A673 (cell line): ENCODE results near the gene ADAM12. TPM values are rescaled to one million over a fixed set of nuclear protein-coding genes. Genes with fewer than 3 reads are reported as not detected.

Experiments
- BruUV-seq: library from RNA; stranded (reverse); fragments of 400-500 nt; replicated peaks from 2 replicates; lab custom pipeline; 2021; lab: Mats Ljungman, UMichigan
- CTCF ChIA-PET: fragments of 300-600 bp; sonication (Branson Sonifier 250); formaldehyde crosslinking; loops from one replicate; lab custom pipeline; 2022; ENCODE audit warnings: antibody characterized with exemption; lab: Charles Lee
- POLR2A ChIA-PET: fragments of 300-600 bp; sonication (Branson Sonifier 250); formaldehyde crosslinking; loops from one replicate; lab custom pipeline; 2022; ENCODE audit warnings: antibody characterized with exemption; ENCODE audit not compliant: low non-redundant PET; lab: Charles Lee
- DNase-seq: peaks from one replicate; pipeline ENCODE4 v3.0.0-alpha.2; 2015; ENCODE audit warnings: low spot score
- H3K27ac ChIP-seq: fragments of 200-600 bp; sonication (generic); 2 replicates; pipeline ENCODE4 v1.5.1; 2016; ENCODE audit warnings: mixed run types, low read depth, mild to moderate bottlenecking, mixed read lengths, antibody characterized with exemption, low read length; ENCODE audit not compliant: poor library complexity, severe bottlenecking
- H3K27me3 ChIP-seq: fragments of 200-600 bp; sonication (generic); replicated peaks from 2 replicates; pipeline ENCODE4 v1.6.1; 2017; ENCODE audit warnings: mixed run types, low read depth, mild to moderate bottlenecking, mixed read lengths, antibody characterized with exemption, low read length; ENCODE audit not compliant: insufficient read depth, poor library complexity
- H3K36me3 ChIP-seq: fragments of 200-600 bp; sonication (generic); 2 replicates; pipeline ENCODE4 v1.6.1; 2016; ENCODE audit warnings: mixed run types, mild to moderate bottlenecking, mixed read lengths, antibody characterized with exemption, low read length; ENCODE audit not compliant: insufficient read depth, poor library complexity, severe bottlenecking
- H3K4me1 ChIP-seq: fragments of 200-600 bp; sonication (generic); 2 replicates; pipeline ENCODE4 v1.6.1; 2017; ENCODE audit warnings: mixed run types, mild to moderate bottlenecking, mixed read lengths, antibody characterized with exemption, low read length; ENCODE audit not compliant: insufficient read depth, poor library complexity, severe bottlenecking
- H3K4me3 ChIP-seq: fragments of 200-600 bp; sonication (generic); 2 replicates; pipeline ENCODE4 v1.5.1; 2016; ENCODE audit warnings: low read depth, mixed run types, mild to moderate bottlenecking, mixed read lengths, low read length; ENCODE audit not compliant: poor library complexity, severe bottlenecking
- H3K9me3 ChIP-seq: fragments of 200-600 bp; sonication (generic); 2 replicates; pipeline ENCODE4 v1.6.1; 2016; ENCODE audit warnings: mixed run types, low read depth, mild to moderate bottlenecking, mixed read lengths, antibody characterized with exemption, low read length; ENCODE audit not compliant: poor library complexity, severe bottlenecking
- CTCF ChIP-seq: fragments of 300-800, 200-600 bp; sonication (generic); conservative IDR thresholded peaks from 2 replicates; pipeline ENCODE4 v1.5.1; 2017; ENCODE audit warnings: low read depth, mild to moderate bottlenecking, antibody characterized with exemption, low read length, moderate library complexity, mixed read lengths
- EZH2 ChIP-seq: fragments of 200-600 bp; sonication (generic); IDR thresholded peaks from 2 replicates; pipeline ENCODE4 v1.6.1; 2017; ENCODE audit warnings: borderline replicate concordance, low read depth, mild to moderate bottlenecking, mixed read lengths, antibody characterized with exemption, low read length; ENCODE audit not compliant: poor library complexity, severe bottlenecking
- intact Hi-C: fragments of 100-400 bp; cut with micrococcal nuclease; formaldehyde crosslinking; loops from one replicate; pipeline ENCODE4 v1.10.0; 2022; ENCODE audit not compliant: unreplicated experiment
- total RNA-seq: library from RNA; stranded (reverse); gene quantifications from 2 replicates; pipeline ENCODE4 v1.2.3, GENCODE V29; 2021

The ADAM12 gene
- total RNA-seq, 1 experiment from 2014 or later = 0.17 TPM

GRCh38 chr10:126006264-126006663, 382.0 kb downstream of the ADAM12 start:
- intact Hi-C loops = no loop called here
- BruUV-seq = no TSS peak
- no peaks in the 10 kb centered on the region for H3K4me1 ChIP-seq
- no peaks in the 10 kb centered on the region for H3K27me3 ChIP-seq
- DNase-seq = no peak
- no peak overlapping the region for H3K27ac ChIP-seq
- TF ChIP-seq CTCF = no peak
- TF ChIP-seq EZH2 = no peak
- H3K9me3 ChIP-seq = no peaks in the 10 kb centered on the region
- ChIA-PET POLR2A (no interaction called here), CTCF (no interaction called here)
- no peaks in the 10 kb centered on the region for H3K36me3 ChIP-seq
- no peak overlapping the region for H3K4me3 ChIP-seq

- intact Hi-C loops = no loop called here
- ChIA-PET POLR2A (no interaction called here), CTCF (no interaction called here)
- H3K4me3 ChIP-seq = no peak overlapping the region
- no peaks in the 10 kb centered on the region for H3K4me1 ChIP-seq
- DNase-seq = no peak
- no peaks in the 10 kb centered on the region for H3K27me3 ChIP-seq
- no peaks in the 10 kb centered on the region for H3K9me3 ChIP-seq
- H3K36me3 ChIP-seq = no peaks in the 10 kb centered on the region
- BruUV-seq = no TSS peak
- H3K27ac ChIP-seq = no peak overlapping the region
- TF ChIP-seq EZH2 = no peak
- TF ChIP-seq CTCF = no peak
Observed at GRCh38 chr10:126004752-126005151, 383.5 kb downstream of the ADAM12 start.

GRCh38 chr10:126001576-126001975, 386.7 kb downstream of the ADAM12 start:
- Histone ChIP-seq H3K27me3 (no peaks in the 10 kb centered on the region), H3K9me3 (no peaks in the 10 kb centered on the region), H3K27ac (no peak overlapping the region), H3K36me3 (no peaks in the 10 kb centered on the region), H3K4me3 (no peak overlapping the region), H3K4me1 (no peaks in the 10 kb centered on the region)
- intact Hi-C loops = no loop called here
- no peak for TF ChIP-seq EZH2
- no peak for DNase-seq
- BruUV-seq = no TSS peak
- ChIA-PET POLR2A (no interaction called here), CTCF (interaction anchor here (0.6 kb wide), 1 partner anchor 87 kb away, joined by 4 read pairs; no protein-coding TSS in a partner anchor)

- CTCF ChIA-PET = interaction anchor here (0.6 kb wide), 1 partner anchor 478 kb away, joined by 3 read pairs; no protein-coding TSS in a partner anchor
- Histone ChIP-seq H3K36me3 (no peaks in the 10 kb centered on the region), H3K27ac (no peak overlapping the region), H3K27me3 (no peaks in the 10 kb centered on the region), H3K4me1 (no peaks in the 10 kb centered on the region), H3K9me3 (no peaks in the 10 kb centered on the region), H3K4me3 (no peak overlapping the region)
- DNase-seq = no peak
- TF ChIP-seq EZH2 (no peak), CTCF (no peak)
- intact Hi-C loops = no loop called here
- POLR2A ChIA-PET = no interaction called here
- no TSS peak for BruUV-seq
Observed at GRCh38 chr10:125999694-126000093, 388.6 kb downstream of the ADAM12 start.
